HG03064 (cell line): ENCODE results near the gene DGKG.

Experiments used
- ATAC-seq: cut with Tn5 transposase; IDR thresholded peaks from one replicate; pipeline ENCODE4 v1.9.1; 2021; ENCODE audit warnings: low read depth; ENCODE audit not compliant: unreplicated experiment

Gene DGKG

GRCh38 chr3:186320862-186321568 is 41.0 kb downstream of the DGKG start:
- ATAC-seq = no peak

- ATAC-seq = no peak
Measured at GRCh38 chr3:186319945-186320344, 42.1 kb downstream of the DGKG start.

GRCh38 chr3:186318135-186318534 is 43.9 kb downstream of the DGKG start:
- ATAC-seq = no peak

GRCh38 chr3:186317478-186317877 is 44.6 kb downstream of the DGKG start:
- ATAC-seq = no peak

- ATAC-seq = no peak
Measured at GRCh38 chr3:186316666-186317260, 45.3 kb downstream of the DGKG start.

- ATAC-seq = no peak
Measured at GRCh38 chr3:186315581-186316354, 46.3 kb downstream of the DGKG start.

GRCh38 chr3:186314896-186315295 is 47.1 kb downstream of the DGKG start:
- ATAC-seq = no peak

GRCh38 chr3:186311441-186311840 is 50.6 kb downstream of the DGKG start:
- no peak for ATAC-seq

- ATAC-seq = no peak
Measured at GRCh38 chr3:186308549-186308948, 53.5 kb downstream of the DGKG start.

- no peak for ATAC-seq
Measured at GRCh38 chr3:186307594-186308221, 54.3 kb downstream of the DGKG start.

- no peak for ATAC-seq
Measured at GRCh38 chr3:186305286-186305685, 56.7 kb downstream of the DGKG start.

GRCh38 chr3:186303965-186304364 is 58.1 kb downstream of the DGKG start:
- no peak for ATAC-seq

- ATAC-seq = no peak
Measured at GRCh38 chr3:186299327-186299726, 62.7 kb downstream of the DGKG start.

GRCh38 chr3:186298876-186299275 is 63.2 kb downstream of the DGKG start:
- ATAC-seq = no peak

GRCh38 chr3:186290796-186291195 is 71.2 kb downstream of the DGKG start:
- ATAC-seq = no peak

- no peak for ATAC-seq
Measured at GRCh38 chr3:186287711-186288110, 74.3 kb downstream of the DGKG start.

- no peak for ATAC-seq
Measured at GRCh38 chr3:186286114-186286513, 75.9 kb downstream of the DGKG start.

GRCh38 chr3:186284661-186285060 is 77.4 kb downstream of the DGKG start:
- ATAC-seq = no peak

GRCh38 chr3:186284349-186284652 is 77.7 kb downstream of the DGKG start:
- no peak for ATAC-seq

- no peak for ATAC-seq
Measured at GRCh38 chr3:186283651-186284348, 78.2 kb downstream of the DGKG start.

- no peak for ATAC-seq
Measured at GRCh38 chr3:186283096-186283495, 78.9 kb downstream of the DGKG start.
